Renal cortex interstitium (tissue), 11 donors: Measurements from ENCODE around the gene CPED1. TPM values are rescaled to one million over a fixed set of nuclear protein-coding genes. Genes with fewer than 3 reads are reported as not detected.
A peak's percentile ranks its signal among the peaks of the same experiment; 100 is the strongest.
"Not testable (repeated sequence)": the region's sequence is repeated elsewhere in the genome, so short reads cannot be mapped to it uniquely, and the experiment has no call there.

Experiments used
- DNase-seq, 11 donors: peaks; one replicate each; pipeline ENCODE4 v3.0.0-alpha.2; 2013; ENCODE audit warnings: low read depth in 9 of 11, low spot score in 4 of 11; ENCODE audit errors: extremely low read depth in 1 of 11
- polyA plus RNA-seq, 3 donors: library from polyadenylated mRNA; unstranded; fragments of 120-200 nt; gene quantifications; one replicate each; pipeline ENCODE4 v1.2.1, GENCODE V29; 2013; ENCODE audit not compliant: insufficient read length in 3 of 3

The CPED1 gene
- polyA plus RNA-seq, 3 donors: 37.1 to 43.9 (median 43.3) TPM

GRCh38 chr7:120964088-120964487 lies 24.4 kb upstream of the CPED1 start:
- DNase-seq: no peak

DNA sequence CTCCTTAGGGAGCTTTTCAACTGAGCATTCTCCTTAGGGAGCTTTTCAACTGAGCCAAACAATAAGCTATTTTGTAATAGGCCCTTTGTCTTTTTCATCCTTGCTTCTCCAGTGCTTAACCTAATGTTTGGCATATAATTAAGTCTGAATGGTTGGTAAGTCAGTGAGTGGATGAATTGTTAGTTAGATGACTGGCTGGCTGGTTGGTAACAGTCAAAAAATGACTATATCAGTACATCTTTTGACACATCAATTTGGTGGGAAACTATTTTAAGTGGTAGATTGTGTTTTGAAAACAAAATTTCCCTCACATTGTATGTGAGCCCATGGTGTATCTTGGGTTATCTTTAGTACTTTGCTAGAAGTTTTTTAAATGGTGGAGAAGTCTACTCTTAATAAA lies 21.6 kb upstream of the CPED1 start:
- DNase-seq: no peak

GRCh38 chr7:120973849-120974248 lies 14.7 kb upstream of the CPED1 start:
- DNase-seq: no peak

- no peak for DNase-seq
Observed at GRCh38 chr7:120979765-120980499, 8.6 kb upstream of the CPED1 start.

GRCh38 chr7:120981117-120981516 lies 7.4 kb upstream of the CPED1 start:
- DNase-seq: no peak

GRCh38 chr7:120981888-120982615 lies 6.5 kb upstream of the CPED1 start:
- DNase-seq: no peak

GRCh38 chr7:120983592-120983991 lies 4.9 kb upstream of the CPED1 start:
- DNase-seq: not testable (repeated sequence)

DNA sequence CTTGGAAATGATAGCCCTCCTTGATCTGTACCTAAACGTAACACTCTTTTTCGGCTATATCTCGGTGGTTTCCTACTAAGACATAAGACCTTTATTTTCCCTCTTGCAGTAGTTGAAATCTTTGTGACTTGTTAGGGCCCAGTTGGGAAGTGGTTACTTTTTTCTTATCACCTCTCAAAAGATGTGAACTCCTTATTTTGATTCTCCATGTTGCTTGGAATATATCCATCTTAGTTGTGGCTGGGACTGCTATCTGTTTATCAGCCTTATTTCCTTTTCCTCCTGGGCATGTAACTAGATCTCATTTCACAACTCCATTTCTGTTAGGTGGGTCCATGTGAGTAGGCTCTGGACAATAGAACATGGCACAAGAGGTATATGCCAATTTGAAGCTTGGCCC lies 4.1 kb upstream of the CPED1 start:
- no peak for DNase-seq

- no peak for DNase-seq
Observed at GRCh38 chr7:120985130-120985758, 3.3 kb upstream of the CPED1 start.

DNA sequence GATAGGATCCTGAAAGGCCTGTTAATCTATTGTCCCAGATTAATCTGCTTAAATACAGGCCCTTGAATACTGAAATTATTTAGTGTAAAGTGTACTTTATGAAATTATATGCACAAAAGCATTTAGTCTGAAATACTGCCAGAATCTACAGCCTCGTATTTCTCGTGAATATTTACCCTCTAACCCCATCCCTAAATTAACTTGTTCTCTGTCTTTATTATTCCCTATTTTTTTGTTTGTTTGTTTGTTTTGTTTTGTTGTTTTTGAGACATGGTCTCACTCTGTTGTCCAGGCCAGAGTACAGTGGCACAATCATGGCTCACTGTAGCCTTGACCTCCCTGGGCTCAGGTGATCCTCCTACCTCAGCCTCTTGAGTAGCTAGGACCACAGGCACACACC lies 2.7 kb upstream of the CPED1 start:
- no peak for DNase-seq

DNA sequence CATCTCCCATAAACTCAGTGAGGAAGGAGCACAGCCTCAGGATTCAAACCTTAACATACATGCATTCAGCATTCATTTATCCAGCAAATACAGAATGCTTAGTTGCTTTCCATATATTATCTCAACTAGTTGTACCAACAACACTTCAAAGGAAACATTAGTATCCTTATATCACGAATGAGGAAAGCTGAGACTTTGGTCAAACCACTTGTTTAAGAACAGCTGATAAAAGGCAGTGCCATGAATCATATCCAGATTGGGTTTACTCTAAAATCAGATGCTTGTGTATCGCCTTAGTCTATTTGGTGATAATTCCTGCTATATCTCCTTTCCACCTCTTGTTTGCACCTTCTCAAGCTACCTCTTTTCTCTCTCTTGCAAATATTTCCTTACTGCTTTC lies 1.9 kb upstream of the CPED1 start:
- DNase-seq: no peak

DNA sequence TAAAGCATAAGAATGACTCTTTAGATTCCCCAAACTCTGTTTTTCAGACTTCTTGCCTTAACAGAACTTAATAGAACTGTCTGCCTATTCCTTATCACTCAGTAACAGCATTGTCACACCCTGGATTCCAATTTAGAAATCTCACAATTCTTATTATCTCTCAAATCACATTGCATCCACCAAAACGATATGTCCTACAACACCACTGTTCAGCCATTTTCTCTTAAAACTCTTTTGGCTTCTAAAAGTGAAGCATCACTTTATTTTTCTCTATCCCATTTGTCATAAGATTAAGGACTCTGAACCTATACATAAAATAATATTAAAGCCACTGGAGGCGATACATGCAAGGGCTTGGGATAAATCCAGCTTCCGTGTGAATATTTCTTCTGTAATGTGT lies 1.2 kb upstream of the CPED1 start:
- DNase-seq: no peak

DNA sequence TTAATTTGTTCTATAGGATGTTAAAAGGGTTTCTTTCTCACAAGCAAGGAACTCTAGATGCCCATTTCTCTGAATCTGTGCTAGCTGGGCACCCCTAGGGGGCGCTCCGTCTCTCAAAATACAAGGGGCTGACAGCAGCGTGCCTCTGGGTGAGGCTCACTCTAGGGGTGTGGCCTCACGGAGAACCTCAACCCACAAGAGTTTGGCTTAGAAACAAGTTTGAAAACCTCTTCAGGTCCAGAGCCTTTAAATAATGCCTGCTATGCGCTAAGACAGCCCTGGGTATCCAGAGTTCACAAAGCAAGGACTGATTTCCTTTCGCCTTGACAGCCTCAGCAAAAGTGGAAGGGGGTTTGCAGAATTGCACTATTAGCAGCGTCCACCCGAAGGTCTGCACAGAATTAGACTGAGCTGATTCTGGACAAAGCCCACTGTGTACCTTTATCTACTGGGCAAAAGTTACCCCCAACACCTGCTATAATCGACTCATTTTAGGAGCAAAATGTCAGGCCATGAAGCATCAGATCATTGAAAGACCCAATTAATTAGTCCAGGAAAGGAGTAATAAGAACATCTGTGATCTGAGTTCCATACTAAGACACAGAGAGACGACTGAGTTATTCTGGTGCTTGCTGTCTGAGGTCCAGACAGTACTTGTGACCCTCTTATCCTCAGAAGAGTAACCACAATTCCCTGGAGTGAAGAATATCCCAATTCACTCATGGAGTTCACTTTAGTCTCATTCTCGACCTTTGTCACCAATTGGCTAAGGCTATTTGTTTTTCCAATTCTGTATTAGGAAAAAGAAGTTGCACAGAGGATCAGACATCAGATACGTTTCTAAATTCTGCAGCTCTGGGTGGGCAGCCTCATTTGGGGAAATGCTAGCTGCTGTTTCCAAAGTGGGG lies 574 bp upstream of the CPED1 start:
- peak in 10 of 11 donors; percentile 74 to 88 (median 84) for DNase-seq

GRCh38 chr7:120989257-120990220 lies 1.0 kb downstream of the CPED1 start:
- no peak for DNase-seq

GRCh38 chr7:120990468-120991118 lies 2.1 kb downstream of the CPED1 start:
- no peak for DNase-seq

DNA sequence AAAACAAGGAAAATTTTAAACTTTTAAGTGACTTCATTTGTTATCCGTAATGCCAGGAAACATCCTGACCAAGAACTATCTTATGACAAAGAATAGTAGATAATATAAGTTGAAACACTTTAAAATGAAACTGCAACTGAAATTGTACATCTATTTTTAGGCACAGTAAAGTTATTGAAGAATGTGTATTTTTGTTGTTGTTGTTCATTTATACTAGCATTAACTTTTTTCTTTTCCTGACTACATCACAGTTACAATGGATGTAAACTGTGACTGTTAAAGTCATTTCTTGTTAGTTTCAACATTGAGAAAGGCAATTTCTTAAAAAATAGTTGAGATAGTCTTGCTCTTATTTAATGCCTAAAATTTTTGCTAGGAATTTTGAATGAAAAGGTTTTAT lies 2.6 kb downstream of the CPED1 start:
- no peak for DNase-seq

GRCh38 chr7:120991581-120991980 lies 3.1 kb downstream of the CPED1 start:
- no peak for DNase-seq
